K562 (cell line): Measurements from ENCODE around the gene MACROD2. TPM values are rescaled to one million over a fixed set of nuclear protein-coding genes. Genes with fewer than 3 reads are reported as not detected.

ENCODE experiments used
- ATAC-seq: fragments of 200-7000 bp; cut with Tn5 transposase; 3 replicates; pipeline ENCODE4 v1.9.1; 2020; ENCODE audit warnings: moderate library complexity
- BruUV-seq: library from RNA; stranded (reverse); fragments of 400-500 nt; replicated peaks from 2 replicates; lab custom pipeline; 2021; lab: Mats Ljungman, UMichigan
- CTCF ChIA-PET: fragments of 300-600 bp; formaldehyde crosslinking; extraction: SDS; loops from one replicate; lab custom pipeline; 2021; ENCODE audit warnings: low intra/inter-chr PET ratio; lab: Yijun Ruan, JAX
- POLR2A ChIA-PET: fragments of 300-600, 350-650 bp; sonication (Branson Sonifier 250); formaldehyde crosslinking; extraction: SDS; loops from one replicate; lab custom pipeline; 2021; ENCODE audit warnings: antibody characterized with exemption, inconsistent platforms; lab: Yijun Ruan, JAX
- DNase-seq, 4 experiments: peaks; one replicate each; pipeline versions ENCODE4 v3.0.0 to v3.0.0-alpha.2; 2011 to 2018; ENCODE audit warnings: low spot score in 3 of 4, mixed read lengths in 3 of 4; ENCODE audit errors: extremely low read depth in 1 of 4
- FAIRE-seq: peaks from 2 replicates; lab custom pipeline; 2011; peaks lifted over from hg19 to GRCh38; lab: Jason Lieb, UNC
- H2AFZ ChIP-seq: 2 replicates; pipeline ENCODE4 v1.6.0; 2011; ENCODE audit warnings: low read depth, low read length, control low read depth, inconsistent platforms
- H3K27ac ChIP-seq: fragments of 200-600 bp; 3 replicates; pipeline ENCODE4 v1.8.0; 2011; ENCODE audit warnings: low read depth, mild to moderate bottlenecking, control low read depth, inconsistent platforms, low read length, moderate library complexity, mixed read lengths; ENCODE audit errors: extremely low read depth
- H3K27me3 ChIP-seq, 2 experiments: fragments of 300-600 bp in 1 of 2; 2 replicates in 1 of 2; 3 replicates in 1 of 2; pipeline versions ENCODE4 v1.6.0 to v1.8.0; 2011; ENCODE audit warnings: inconsistent platforms in 2 of 2, low read length in 2 of 2, mild to moderate bottlenecking in 1 of 2, mixed read lengths in 1 of 2, moderate library complexity in 1 of 2; ENCODE audit not compliant: control insufficient read depth in 2 of 2, insufficient read depth in 2 of 2
- H3K36me3 ChIP-seq: fragments of 300-600 bp; 3 replicates; pipeline ENCODE4 v1.8.0; 2011; ENCODE audit warnings: mild to moderate bottlenecking, low read length, inconsistent platforms; ENCODE audit not compliant: control insufficient read depth, insufficient read depth
- H3K4me1 ChIP-seq, 2 experiments: fragments of 200-600 bp in 1 of 2; replicated peaks in 1 of 2; 2 replicates in 1 of 2; 3 replicates in 1 of 2; pipeline versions ENCODE4 v1.5.1 to v1.8.0; 2011; ENCODE audit warnings: inconsistent platforms in 2 of 2, low read length in 2 of 2, mild to moderate bottlenecking in 1 of 2, mixed read lengths in 1 of 2, moderate library complexity in 1 of 2; ENCODE audit not compliant: control insufficient read depth in 2 of 2, insufficient read depth in 2 of 2
- H3K4me2 ChIP-seq: 2 replicates; pipeline ENCODE4 v1.6.1; 2011; ENCODE audit warnings: low read length, control low read depth, inconsistent platforms, mixed read lengths; ENCODE audit not compliant: insufficient read depth
- H3K4me3 ChIP-seq: fragments of 200-600 bp; sonication (generic), shearing (Covaris generic); 2 replicates; pipeline ENCODE4 v1.5.1; 2016; ENCODE audit warnings: control low read depth, inconsistent platforms
- H3K79me2 ChIP-seq: fragments of 200-600 bp; 3 replicates; pipeline ENCODE4 v1.8.0; 2011; ENCODE audit warnings: low read length, inconsistent platforms; ENCODE audit not compliant: control insufficient read depth, insufficient read depth
- H3K9ac ChIP-seq, 2 experiments: 2 replicates each; pipeline versions ENCODE4 v1.6.0 to v1.6.1; 2011; ENCODE audit warnings: low read depth in 2 of 2, low read length in 2 of 2, control low read depth in 1 of 2, inconsistent platforms in 1 of 2, mild to moderate bottlenecking in 1 of 2, mixed read lengths in 1 of 2; ENCODE audit not compliant: insufficient read depth in 1 of 2
- H3K9me1 ChIP-seq: one replicate; pipeline ENCODE4 v1.6.0; 2011; ENCODE audit warnings: inconsistent platforms, mild to moderate bottlenecking, low read length, moderate library complexity; ENCODE audit not compliant: control insufficient read depth, insufficient read depth
- H3K9me3 ChIP-seq: replicated peaks from 2 replicates; pipeline ENCODE4 v1.5.1; 2011; ENCODE audit warnings: low read depth, low read length, inconsistent platforms; ENCODE audit not compliant: control insufficient read depth, insufficient read depth
- H4K20me1 ChIP-seq: replicated peaks from 2 replicates; pipeline ENCODE4 v1.6.1; 2011; ENCODE audit warnings: low read length, inconsistent platforms, mixed read lengths; ENCODE audit not compliant: control insufficient read depth, insufficient read depth
- ARHGAP35 ChIP-seq: fragments of 450-650 bp; IDR thresholded peaks from 2 replicates; pipeline ENCODE4 v1.6.1; 2018; ENCODE audit not compliant: partially characterized antibody
- CSDE1 ChIP-seq, 2 experiments: fragments of 450-650 bp; IDR thresholded peaks; 2 replicates each; pipeline ENCODE4 v1.6.1; 2016; ENCODE audit warnings: mild to moderate bottlenecking in 1 of 2
- FOSL1 ChIP-seq: fragments of 200-800 bp; sonication (Bioruptor generic); conservative IDR thresholded peaks from 2 replicates; pipeline ENCODE4 v1.6.1; 2016; ENCODE audit warnings: missing genetic modification characterization, missing compliant biosample characterization
- FOXA1 ChIP-seq: fragments of 450-650 bp; IDR thresholded peaks from 2 replicates; pipeline ENCODE4 v1.6.1; 2016; ENCODE audit warnings: mild to moderate bottlenecking, borderline replicate concordance
- HOXB6 ChIP-seq: fragments of 250-450 bp; sonication (Bioruptor Pico); IDR thresholded peaks from 2 replicates; pipeline ENCODE4 v1.5.1; 2022; ENCODE audit warnings: mild to moderate bottlenecking, borderline replicate concordance
- IFI16 ChIP-seq: fragments of 250-450 bp; sonication (Bioruptor Pico); IDR thresholded peaks from 2 replicates; pipeline ENCODE4 v2.1.2; 2022; ENCODE audit warnings: mild to moderate bottlenecking, inconsistent platforms
- KLF6 ChIP-seq: fragments of 250-450 bp; sonication (Bioruptor Pico); IDR thresholded peaks from 2 replicates; pipeline ENCODE4 v1.4.0; 2020; ENCODE audit warnings: mild to moderate bottlenecking, moderate library complexity, borderline replicate concordance
- RFX7 ChIP-seq: fragments of 250-450 bp; sonication (Bioruptor Pico); IDR thresholded peaks from 2 replicates; pipeline ENCODE4 v1.5.1; 2021; ENCODE audit warnings: mild to moderate bottlenecking
- RHOXF2B ChIP-seq: fragments of 250-450 bp; sonication (Bioruptor Pico); conservative IDR thresholded peaks from 2 replicates; pipeline ENCODE4 v1.5.1; 2021
- TCF3 ChIP-seq: sonication (generic); formaldehyde crosslinking; IDR thresholded peaks from 2 replicates; pipeline ENCODE4 v1.4.0; 2020; ENCODE audit warnings: mild to moderate bottlenecking, missing genetic modification reagents
- TRIM24 ChIP-seq, 2 experiments: fragments of 450-650 bp; IDR thresholded peaks; 2 replicates each; pipeline ENCODE4 v1.6.1; 2016
- ZBTB5 ChIP-seq: fragments of 450-650 bp; IDR thresholded peaks from 2 replicates; pipeline ENCODE4 v1.6.1; 2017; ENCODE audit warnings: antibody characterized with exemption
- ZNF175 ChIP-seq: fragments of 200-800 bp; sonication (Bioruptor generic); IDR thresholded peaks from 2 replicates; pipeline ENCODE4 v1.6.1; 2016; ENCODE audit warnings: low read depth, mild to moderate bottlenecking, missing genetic modification characterization, missing compliant biosample characterization
- ZNF217 ChIP-seq: sonication (generic); formaldehyde crosslinking; IDR thresholded peaks from 2 replicates; pipeline ENCODE4 v1.8.0; 2022; ENCODE audit warnings: mild to moderate bottlenecking, missing genetic modification reagents
- ZNF41 ChIP-seq: fragments of 250-450 bp; sonication (Bioruptor Pico); conservative IDR thresholded peaks from 2 replicates; pipeline ENCODE4 v1.4.0; 2020; ENCODE audit warnings: mild to moderate bottlenecking
- ZNF75A ChIP-seq: fragments of 450-650 bp; formaldehyde crosslinking; IDR thresholded peaks from 2 replicates; pipeline ENCODE4 v1.4.0; 2020; ENCODE audit warnings: mild to moderate bottlenecking
- WGBS: fragments of 100-300 bp; shearing (Covaris generic); methylation state at CpG from one replicate; pipeline ENCODE4 v1.1.6; 2016; ENCODE audit warnings: low coverage, mixed read lengths; ENCODE audit not compliant: insufficient coverage; ENCODE audit errors: missing lambda C conversion rate; 5-methylcytosine and 5-hydroxymethylcytosine counted together
- in situ Hi-C: fragments of 300-500 bp; cut with MboI; formaldehyde crosslinking; loops from 4 replicates; pipeline ENCODE4 v1.15.0; 2018; ENCODE audit warnings: inconsistent platforms, mixed read lengths
- intact Hi-C: fragments of 100-400 bp; cut with micrococcal nuclease; formaldehyde crosslinking; loops from 2 replicates; pipeline ENCODE4 v1.14.2; 2022
- polyA plus RNA-seq, 8 experiments: library from polyadenylated mRNA; depleted of rRNA in 4 of 8; stranded (reverse) in 5 of 8; unstranded in 3 of 8; fragments of >200 nt; fragmentation: Nextera tagmentation in 2 of 8; fragmentation: Illumina TruSeq in 1 of 8; extraction: Ambion mirVana in 2 of 8; extraction: Trizol in 1 of 8; gene quantifications; 2 replicates each; pipeline versions ENCODE4 v1.2.1 to v1.2.3, GENCODE V29; 2011 to 2014; ENCODE audit warnings: inconsistent platforms in 1 of 8, missing spikeins in 1 of 8
- total RNA-seq, 7 experiments: library from RNA; depleted of rRNA in 6 of 7; stranded (reverse); fragments of >200 nt in 6 of 7; fragmentation: Illumina TruSeq in 2 of 7; extraction: Trizol in 2 of 7; gene quantifications; 2 replicates each; pipeline versions ENCODE4 v1.2.1 to v1.2.3, GENCODE V29; 2011 to 2021; ENCODE audit warnings: low replicate concordance in 1 of 7
- TF ChIP-seq, protein P1 (sequence below): sonication (generic); formaldehyde crosslinking; IDR thresholded peaks from 2 replicates; pipeline ENCODE4 v1.8.1; 2023; ENCODE audit warnings: mild to moderate bottlenecking, missing genetic modification reagents
- TF ChIP-seq, protein P2 (sequence below): sonication (generic); formaldehyde crosslinking; IDR thresholded peaks from 2 replicates; pipeline ENCODE4 v1.8.0; 2022; ENCODE audit warnings: missing genetic modification reagents, mild to moderate bottlenecking, borderline replicate concordance

MACROD2 gene
- total and polyA plus RNA-seq, 9 of the 15 experiments (the other 6 are each of a cell fraction or from before 2014, with no cell fraction given), result not detected

DNA sequence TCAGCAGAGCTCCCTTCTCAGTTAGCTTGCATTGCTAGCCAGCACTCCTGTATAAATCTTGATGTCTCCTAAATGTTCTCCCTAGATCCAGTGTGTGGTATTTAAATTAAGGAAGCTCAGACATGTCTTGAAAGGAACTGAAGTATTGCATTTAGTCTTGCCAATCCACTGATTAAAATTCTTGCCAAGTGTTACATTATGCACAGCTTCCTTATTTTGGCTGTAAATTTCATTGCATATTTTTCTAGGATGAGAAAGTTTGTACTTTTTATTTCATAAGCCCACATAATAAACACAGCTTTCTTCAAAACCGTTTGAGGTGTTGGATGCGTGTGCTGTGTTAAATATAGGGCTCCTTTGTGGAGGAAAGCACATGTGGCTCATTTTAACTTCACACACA lies 671.9 kb downstream of the MACROD2 start:
- in situ Hi-C loops (no loop called here), intact Hi-C loops (no loop called here)
- Histone ChIP-seq H3K36me3 (no peaks in the 10 kb centered on the region), H3K79me2 (no peaks in the 10 kb centered on the region), H3K9ac (no peak overlapping the region), H3K4me1 (no peaks in the 10 kb centered on the region), H4K20me1 (no peaks in the 10 kb centered on the region), H3K9me1 (no peaks in the 10 kb centered on the region), H3K9me3 (no peaks in the 10 kb centered on the region), H3K4me2 (no peak overlapping the region), H3K27me3 (no peaks in the 10 kb centered on the region), H2AFZ (no peak overlapping the region), H3K27ac (no peak overlapping the region), H3K4me3 (no peak overlapping the region)
- no peak for FAIRE-seq
- 0% methylated on average over 2 of the region's 2 CpGs for WGBS
- DNase-seq, result no peak
- ChIA-PET POLR2A (no interaction called here), CTCF (no interaction called here)
- no peak for TF ChIP-seq ZNF41 (CRISPR knock-in tag)
- no peak for TF ChIP-seq ZNF175 (CRISPR knock-in tag)
- no peak for TF ChIP-seq CSDE1 (IDR thresholded peaks at IDR 0.05)
- TF ChIP-seq TCF3 (CRISPR knock-in tag), result no peak
- TF ChIP-seq, protein P1, sequence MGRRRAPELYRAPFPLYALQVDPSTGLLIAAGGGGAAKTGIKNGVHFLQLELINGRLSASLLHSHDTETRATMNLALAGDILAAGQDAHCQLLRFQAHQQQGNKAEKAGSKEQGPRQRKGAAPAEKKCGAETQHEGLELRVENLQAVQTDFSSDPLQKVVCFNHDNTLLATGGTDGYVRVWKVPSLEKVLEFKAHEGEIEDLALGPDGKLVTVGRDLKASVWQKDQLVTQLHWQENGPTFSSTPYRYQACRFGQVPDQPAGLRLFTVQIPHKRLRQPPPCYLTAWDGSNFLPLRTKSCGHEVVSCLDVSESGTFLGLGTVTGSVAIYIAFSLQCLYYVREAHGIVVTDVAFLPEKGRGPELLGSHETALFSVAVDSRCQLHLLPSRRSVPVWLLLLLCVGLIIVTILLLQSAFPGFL (CRISPR knock-in tag), result no peak
- no peak for TF ChIP-seq IFI16
- TF ChIP-seq ZBTB5, result no peak
- TF ChIP-seq FOSL1, result no peak
- TF ChIP-seq RFX7, result no peak
- TF ChIP-seq FOXA1, result no peak
- TF ChIP-seq HOXB6 (CRISPR knock-in tag), result no peak
- no peak for TF ChIP-seq TRIM24 (IDR thresholded peaks at IDR 0.05)
- no peak for TF ChIP-seq ZNF75A
- TF ChIP-seq KLF6 (CRISPR knock-in tag), result no peak
- TF ChIP-seq RHOXF2B (CRISPR knock-in tag), result no peak
- TF ChIP-seq ZNF217 (CRISPR knock-in tag), result no peak
- TF ChIP-seq, protein P2, sequence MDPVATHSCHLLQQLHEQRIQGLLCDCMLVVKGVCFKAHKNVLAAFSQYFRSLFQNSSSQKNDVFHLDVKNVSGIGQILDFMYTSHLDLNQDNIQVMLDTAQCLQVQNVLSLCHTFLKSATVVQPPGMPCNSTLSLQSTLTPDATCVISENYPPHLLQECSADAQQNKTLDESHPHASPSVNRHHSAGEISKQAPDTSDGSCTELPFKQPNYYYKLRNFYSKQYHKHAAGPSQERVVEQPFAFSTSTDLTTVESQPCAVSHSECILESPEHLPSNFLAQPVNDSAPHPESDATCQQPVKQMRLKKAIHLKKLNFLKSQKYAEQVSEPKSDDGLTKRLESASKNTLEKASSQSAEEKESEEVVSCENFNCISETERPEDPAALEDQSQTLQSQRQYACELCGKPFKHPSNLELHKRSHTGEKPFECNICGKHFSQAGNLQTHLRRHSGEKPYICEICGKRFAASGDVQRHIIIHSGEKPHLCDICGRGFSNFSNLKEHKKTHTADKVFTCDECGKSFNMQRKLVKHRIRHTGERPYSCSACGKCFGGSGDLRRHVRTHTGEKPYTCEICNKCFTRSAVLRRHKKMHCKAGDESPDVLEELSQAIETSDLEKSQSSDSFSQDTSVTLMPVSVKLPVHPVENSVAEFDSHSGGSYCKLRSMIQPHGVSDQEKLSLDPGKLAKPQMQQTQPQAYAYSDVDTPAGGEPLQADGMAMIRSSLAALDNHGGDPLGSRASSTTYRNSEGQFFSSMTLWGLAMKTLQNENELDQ (CRISPR knock-in tag), result no peak
- no peak for TF ChIP-seq ARHGAP35
- ATAC-seq, result no peak
- no TSS peak for BruUV-seq
